Activated CD8-positive, alpha-beta T cell treated with anti-CD3 and anti-CD28 coated beads for 36 hours (primary cell): ENCODE data around the gene AGPAT1. TPM values are rescaled to one million over a fixed set of nuclear protein-coding genes. Genes with fewer than 3 reads are reported as not detected.

Experiments
- ATAC-seq: fragments of 200-7000 bp; cut with Tn5 transposase; one replicate; pipeline ENCODE4 v1.10.0; 2021; ENCODE audit warnings: mild to moderate bottlenecking, moderate library complexity
- CTCF ChIA-PET: fragments of 350-600 bp; sonication (Branson Sonifier 250); formaldehyde crosslinking; loops from one replicate; lab custom pipeline; 2021; ENCODE audit warnings: antibody characterized with exemption; lab: Charles Lee
- POLR2A ChIA-PET: fragments of 350-600 bp; sonication (Branson Sonifier 250); formaldehyde crosslinking; loops from one replicate; lab custom pipeline; 2021; ENCODE audit warnings: antibody characterized with exemption; lab: Charles Lee
- DNase-seq: peaks from one replicate; pipeline ENCODE4 v3.0.0-alpha.2; 2020
- H3K27ac Mint-ChIP-seq: one replicate; pipeline ENCODE4 v1.8.0; 2021; ENCODE audit warnings: mild to moderate bottlenecking, mixed read lengths
- H3K27me3 Mint-ChIP-seq: one replicate; pipeline ENCODE4 v1.8.0; 2021; ENCODE audit warnings: mixed read lengths
- H3K36me3 Mint-ChIP-seq: one replicate; pipeline ENCODE4 v1.8.0; 2021; ENCODE audit warnings: low read depth, mixed read lengths
- H3K4me1 Mint-ChIP-seq: one replicate; pipeline ENCODE4 v1.8.0; 2021; ENCODE audit warnings: low read depth, mixed read lengths
- H3K4me3 Mint-ChIP-seq: one replicate; pipeline ENCODE4 v1.8.0; 2021; ENCODE audit warnings: mild to moderate bottlenecking, moderate library complexity, mixed read lengths
- H3K9me3 Mint-ChIP-seq: one replicate; pipeline ENCODE4 v1.8.0; 2021; ENCODE audit warnings: mixed read lengths
- CTCF ChIP-seq: fragments of 200-600 bp; IDR thresholded peaks from one replicate; pipeline ENCODE4 v1.8.0; 2022; ENCODE audit warnings: antibody characterized with exemption, mild to moderate bottlenecking
- intact Hi-C: fragments of 100-400 bp; cut with micrococcal nuclease; formaldehyde crosslinking; loops from one replicate; pipeline ENCODE4 v1.10.0; 2022
- total RNA-seq, 2 experiments: library from RNA; stranded (reverse); gene quantifications; one replicate each; pipeline ENCODE4 v1.2.3, GENCODE V29; 2021

AGPAT1 gene
- 10 to 100 TPM; 24.6 to 28.7 TPM for total RNA-seq

- ChIA-PET CTCF (interaction anchor here (0.8 to 1.0 kb wide), 3 partner anchors 20 to 57 kb away, joined by 3 read pairs; no protein-coding TSS in a partner anchor), POLR2A (interaction anchor here (1.2 to 6.5 kb wide), 3 partner anchors 14 to 84 kb away, joined by 4 to 72 read pairs (median 13); partner anchors contain the start of genes GPSM3 and PBX2)
- H3K9me3 Mint-ChIP-seq: no peaks in the 10 kb centered on the region
- peaks cover 61% of the 10 kb centered on the region for H3K4me1 Mint-ChIP-seq
- TF ChIP-seq CTCF: no peak
- H3K27me3 Mint-ChIP-seq: no peaks in the 10 kb centered on the region
- ATAC-seq (peak; percentile 57), DNase-seq (peak; percentile 98)
- peaks cover 20% of the 10 kb centered on the region for H3K36me3 Mint-ChIP-seq
- peak within 1 kb of the TSS; percentile 94 for H3K4me3 Mint-ChIP-seq
- intact Hi-C loops: no loop called here
- H3K27ac Mint-ChIP-seq: peak within 1 kb of the TSS; percentile 96
Measured at GRCh38 chr6:32175711-32176475, at the start of gene AGPAT1. Gene AGPAT1 (minus strand): TSS chr6:32176084. CDS start chr6:32171496, 4,588 bp downstream.

GRCh38 chr6:32224696-32225095, 48.8 kb upstream of the AGPAT1 start:
- POLR2A ChIA-PET: no interaction called here
- intact Hi-C loops: no loop called here
- no peak for TF ChIP-seq CTCF
- CTCF ChIA-PET: no interaction called here
- no peak for ATAC-seq
- Mint-ChIP-seq H3K36me3 (no peaks in the 10 kb centered on the region), H3K27me3 (no peaks in the 10 kb centered on the region), H3K4me3 (no peak overlapping the region), H3K9me3 (no peaks in the 10 kb centered on the region), H3K27ac (no peak overlapping the region), H3K4me1 (peaks cover 9% of the 10 kb centered on the region)
- DNase-seq: no peak

GRCh38 chr6:32223258-32224235, 47.7 kb upstream of the AGPAT1 start, which contains the start of gene NOTCH4:
Gene NOTCH4 (minus strand): TSS chr6:32224067. CDS start chr6:32223928, 139 bp downstream.
- no peaks in the 10 kb centered on the region for H3K36me3 Mint-ChIP-seq
- CTCF ChIA-PET: no interaction called here
- no peaks in the 10 kb centered on the region for H3K9me3 Mint-ChIP-seq
- no peak within 1 kb of the TSS for H3K4me3 Mint-ChIP-seq
- ATAC-seq (no peak), DNase-seq (no peak)
- intact Hi-C loops: no loop called here
- no peak for TF ChIP-seq CTCF
- H3K27me3 Mint-ChIP-seq: no peaks in the 10 kb centered on the region
- POLR2A ChIA-PET: interaction anchor here (0.6 kb wide), 1 partner anchor 26 kb away, joined by 3 read pairs; no protein-coding TSS in a partner anchor
- peak within 1 kb of the TSS; percentile 30 for H3K27ac Mint-ChIP-seq
- H3K4me1 Mint-ChIP-seq: peaks cover 9% of the 10 kb centered on the region

GRCh38 chr6:32222333-32223230, 46.7 kb upstream of the AGPAT1 start:
- ChIA-PET CTCF (interaction anchor here (1.3 kb wide), 1 partner anchor 22 kb away, joined by 4 read pairs; no protein-coding TSS in a partner anchor), POLR2A (no interaction called here)
- no peak for ATAC-seq
- Mint-ChIP-seq H3K9me3 (no peaks in the 10 kb centered on the region), H3K36me3 (no peaks in the 10 kb centered on the region), H3K27me3 (no peaks in the 10 kb centered on the region), H3K27ac (peak overlapping the region; percentile 30), H3K4me1 (peaks cover 9% of the 10 kb centered on the region), H3K4me3 (no peak overlapping the region)
- no peak for TF ChIP-seq CTCF
- intact Hi-C loops: no loop called here
- DNase-seq: no peak
